ENCODE data around the gene GRK5. TPM values are rescaled to one million over a fixed set of nuclear protein-coding genes. Genes with fewer than 3 reads are reported as not detected.
A peak's percentile ranks its signal among the peaks of the same experiment; 100 is the strongest.

Gene GRK5
- total RNA-seq, 2 donors from 2014 or later, result 4.8 to 10.6 TPM

DNA sequence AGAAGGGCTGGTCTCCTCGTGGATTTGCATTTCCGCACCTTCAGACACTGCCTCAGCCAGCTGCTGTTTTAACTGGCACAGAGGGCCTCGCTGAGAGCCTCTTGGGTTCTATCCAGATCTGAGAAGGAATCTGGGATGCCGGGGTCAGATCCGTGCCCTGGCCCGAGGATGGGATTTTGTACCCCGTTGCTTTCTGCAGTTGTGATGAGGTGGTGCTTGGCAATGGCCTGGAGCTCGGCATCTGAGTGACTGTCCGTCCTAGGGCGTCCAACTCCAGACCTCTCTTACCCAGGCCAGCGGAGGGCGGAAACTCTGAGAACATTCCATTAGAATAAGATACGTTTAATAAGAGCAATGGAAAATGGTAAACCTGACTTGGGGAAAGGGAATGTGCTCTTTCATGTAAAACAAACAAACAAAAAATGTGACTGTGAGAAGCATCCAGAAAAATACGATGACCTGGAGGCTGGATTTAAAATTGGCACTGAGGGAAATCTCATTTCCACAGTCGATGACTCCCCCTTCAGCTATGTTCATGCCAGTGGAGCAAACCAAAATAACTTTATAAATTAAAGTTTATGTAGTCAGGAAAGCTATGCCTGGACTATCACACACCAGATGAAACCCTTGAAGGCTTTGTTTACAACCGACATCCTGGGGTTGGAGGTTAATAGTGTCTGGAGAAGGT lies 39.6 kb downstream of the GRK5 start:
- DNase-seq (ENCODE audit: low spot score), result no peak
- H3K27me3 ChIP-seq (replicated peaks; ENCODE audit: insufficient read depth), result no peaks in the 10 kb centered on the region
- H3K9me3 ChIP-seq, result no peaks in the 10 kb centered on the region
- no peak overlapping the region for H3K4me3 ChIP-seq
- no peak for TF ChIP-seq POLR2A (IDR thresholded peaks at IDR 0.05)
- peak in 1 of 4 experiments; percentile 5 for TF ChIP-seq CTCF (IDR thresholded peaks at IDR 0.05)
- TF ChIP-seq POLR2AphosphoS5 (IDR thresholded peaks at IDR 0.05), result no peak
- H3K4me1 ChIP-seq (replicated peaks), result no peaks in the 10 kb centered on the region
- peak overlapping the region; percentile 30 to 40 for H3K27ac ChIP-seq
- intact Hi-C loops (cut with DNase I), result no loop called here
- no peaks in the 10 kb centered on the region for H3K36me3 ChIP-seq
- WGBS, result 47% methylated on average over 16 of the region's 16 CpGs

DNA sequence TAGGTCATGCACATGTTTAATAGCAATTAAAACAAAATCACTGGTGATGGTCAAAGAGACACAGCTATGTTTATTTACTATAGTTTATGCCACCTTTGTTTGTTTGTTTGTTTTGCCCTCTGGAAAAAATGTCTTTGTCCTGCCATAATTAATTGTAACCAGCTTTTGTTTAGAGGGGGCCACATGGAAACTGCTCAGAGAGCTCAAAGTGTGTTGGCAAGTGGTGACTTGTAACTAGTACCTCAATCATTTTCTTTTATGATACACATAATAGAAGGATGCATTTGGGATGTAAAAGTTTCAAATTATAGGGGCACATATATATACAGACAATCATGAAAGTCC lies 40.2 kb downstream of the GRK5 start:
- TF ChIP-seq CTCF (IDR thresholded peaks at IDR 0.05) (no peak), POLR2A (IDR thresholded peaks at IDR 0.05) (no peak), POLR2AphosphoS5 (IDR thresholded peaks at IDR 0.05) (no peak)
- H3K36me3 ChIP-seq, result no peaks in the 10 kb centered on the region
- H3K4me1 ChIP-seq (replicated peaks), result no peaks in the 10 kb centered on the region
- no peaks in the 10 kb centered on the region for H3K27me3 ChIP-seq (replicated peaks; ENCODE audit: insufficient read depth)
- intact Hi-C loops (cut with DNase I), result no loop called here
- H3K4me3 ChIP-seq, result no peak overlapping the region
- no peaks in the 10 kb centered on the region for H3K9me3 ChIP-seq
- H3K27ac ChIP-seq, result peak overlapping the region in 1 of 2 donors; percentile 40
- DNase-seq (ENCODE audit: low spot score), result no peak

GRCh38 chr10:119248184-119248583 lies 40.8 kb downstream of the GRK5 start:
- Histone ChIP-seq H3K36me3 (no peaks in the 10 kb centered on the region), H3K27ac (no peak overlapping the region), H3K4me1 (replicated peaks) (no peaks in the 10 kb centered on the region), H3K9me3 (no peaks in the 10 kb centered on the region), H3K4me3 (no peak overlapping the region), H3K27me3 (replicated peaks; ENCODE audit: insufficient read depth) (no peaks in the 10 kb centered on the region)
- TF ChIP-seq POLR2AphosphoS5 (IDR thresholded peaks at IDR 0.05) (no peak), POLR2A (IDR thresholded peaks at IDR 0.05) (no peak), CTCF (IDR thresholded peaks at IDR 0.05) (no peak)
- intact Hi-C loops (cut with DNase I), result no loop called here
- DNase-seq (ENCODE audit: low spot score), result no peak
- 89% methylated on average over 3 of the region's 3 CpGs for whole genome bisulfite sequencing

- intact Hi-C loops (cut with DNase I), result no loop called here
- no peaks in the 10 kb centered on the region for H3K4me1 ChIP-seq (replicated peaks)
- H3K27ac ChIP-seq, result no peak overlapping the region
- no peak for TF ChIP-seq POLR2A (IDR thresholded peaks at IDR 0.05)
- TF ChIP-seq CTCF (IDR thresholded peaks at IDR 0.05), result no peak
- no peak for TF ChIP-seq POLR2AphosphoS5 (IDR thresholded peaks at IDR 0.05)
- no peaks in the 10 kb centered on the region for H3K9me3 ChIP-seq
- no peak for DNase-seq (ENCODE audit: low spot score)
- H3K36me3 ChIP-seq, result no peaks in the 10 kb centered on the region
- H3K27me3 ChIP-seq (replicated peaks; ENCODE audit: insufficient read depth), result no peaks in the 10 kb centered on the region
- 94% methylated on average over 4 of the region's 4 CpGs for WGBS
- no peak overlapping the region for H3K4me3 ChIP-seq
These were observed 41.3 kb downstream of the GRK5 start for GRCh38 chr10:119248681-119249080.

DNA sequence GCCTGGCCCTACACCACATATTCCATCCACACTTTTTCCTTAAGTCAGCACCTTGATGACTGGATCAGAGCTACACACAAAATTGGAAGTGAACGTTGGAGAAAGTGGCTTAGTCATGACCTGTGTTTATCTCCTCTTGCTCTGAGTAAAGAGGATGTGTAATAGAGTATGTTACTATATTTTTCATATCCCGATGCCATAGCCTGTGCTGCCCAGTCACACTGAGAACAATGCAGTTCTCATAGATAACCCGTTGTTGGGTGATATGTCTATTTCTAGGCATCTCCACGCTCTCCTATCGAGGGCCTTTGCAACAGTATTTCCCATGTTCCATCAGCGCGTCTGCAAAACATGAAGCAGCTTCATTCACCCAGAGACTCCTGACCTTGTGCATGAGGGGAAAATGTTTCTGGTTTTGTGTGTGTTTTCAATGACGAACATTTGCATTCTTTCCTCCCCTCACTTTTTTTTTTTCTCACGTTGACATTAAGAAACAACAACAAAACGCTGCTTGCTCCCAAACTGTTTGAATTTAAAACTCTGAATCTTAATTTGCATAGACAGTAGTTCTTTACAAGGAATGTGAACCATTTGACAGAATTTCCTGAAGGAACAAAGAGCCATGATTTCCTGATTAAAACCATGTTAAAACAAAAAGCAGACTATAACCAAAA lies 43.4 kb downstream of the GRK5 start:
- H3K27ac ChIP-seq, result no peak overlapping the region
- no peaks in the 10 kb centered on the region for H3K4me1 ChIP-seq (replicated peaks)
- no peak for DNase-seq (ENCODE audit: low spot score)
- H3K9me3 ChIP-seq, result no peaks in the 10 kb centered on the region
- WGBS, result 62% methylated on average over 10 of the region's 10 CpGs
- H3K4me3 ChIP-seq, result no peak overlapping the region
- TF ChIP-seq POLR2A (IDR thresholded peaks at IDR 0.05) (no peak), CTCF (IDR thresholded peaks at IDR 0.05) (no peak), POLR2AphosphoS5 (IDR thresholded peaks at IDR 0.05) (no peak)
- no peaks in the 10 kb centered on the region for H3K27me3 ChIP-seq (replicated peaks; ENCODE audit: insufficient read depth)
- no peaks in the 10 kb centered on the region for H3K36me3 ChIP-seq
- intact Hi-C loops (cut with DNase I), result loop anchor here (5.0 kb wide), 1 partner anchor 43 kb away; the partner anchor contains the start of gene GRK5

Data from prostate gland (tissue), 2 donors.